ENCODE results near the gene MAF. TPM values are rescaled to one million over a fixed set of nuclear protein-coding genes. Genes with fewer than 3 reads are reported as not detected.

Gene MAF
- polyA plus RNA-seq, 1 experiment: 1.7 TPM

DNA sequence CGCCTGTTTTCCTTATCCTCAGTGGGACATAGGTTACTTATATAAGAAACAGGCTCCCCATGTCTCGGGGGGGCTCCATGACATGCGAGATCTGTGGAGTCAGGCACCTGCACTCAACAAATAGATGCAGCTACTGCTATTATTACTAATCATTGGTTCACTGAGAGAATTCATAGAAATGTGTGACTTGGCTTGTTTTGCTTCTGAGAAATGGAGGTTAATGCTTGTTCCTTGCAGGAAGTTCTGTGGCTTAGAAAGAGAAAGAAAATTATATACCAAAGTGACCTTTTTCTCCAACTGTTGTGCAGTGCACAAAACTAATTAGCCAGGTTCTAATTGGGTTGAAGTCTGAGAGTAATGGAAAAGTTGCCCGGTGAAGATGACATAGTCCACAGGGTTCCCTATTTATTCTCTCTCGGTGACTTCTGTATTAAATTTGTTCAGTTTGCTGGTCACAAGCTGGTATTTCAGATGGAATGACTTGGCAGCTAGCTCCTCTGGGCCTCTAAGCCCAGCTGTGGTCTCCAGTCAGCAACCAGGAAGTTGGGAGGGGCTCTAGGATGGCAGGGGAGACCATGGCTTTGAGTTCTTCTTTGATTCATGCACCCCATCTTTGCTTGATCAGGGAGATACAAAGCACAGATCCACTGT lies 17.6 kb upstream of the MAF start:
- Histone ChIP-seq H3K4me3 (ENCODE audit: low read depth, low read length) (no peak overlapping the region), H3K27me3 (ENCODE audit: control insufficient read depth, insufficient read depth, low read length) (no peaks in the 10 kb centered on the region), H3K36me3 (ENCODE audit: control insufficient read depth, insufficient read depth, low read length) (no peaks in the 10 kb centered on the region)
- ChIA-PET POLR2A (no interaction called here), CTCF (no interaction called here)
- DNase-seq (ENCODE audit: low read depth): no peak
- TF ChIP-seq CTCF (IDR thresholded peaks at IDR 0.05; ENCODE audit: insufficient read depth, low read depth, low read length): no peak

DNA sequence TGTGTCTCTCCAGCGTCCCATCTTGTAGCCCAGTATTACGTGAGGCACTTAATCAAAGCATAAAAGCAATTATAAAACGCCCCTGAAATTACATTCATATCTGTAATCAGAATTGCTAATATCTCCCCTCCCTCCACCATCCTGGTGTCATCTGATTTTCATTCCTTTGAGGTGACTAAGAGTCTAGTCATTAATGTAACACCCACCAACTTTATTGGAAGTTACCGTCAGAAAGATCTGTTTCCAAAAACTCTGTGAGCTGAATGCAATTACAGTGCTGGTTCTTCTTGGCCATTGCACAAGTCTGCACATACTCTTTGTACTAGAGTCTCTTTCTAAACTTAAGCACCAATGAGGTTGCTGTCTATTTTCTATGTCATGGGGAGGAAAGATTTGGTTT lies 12.5 kb upstream of the MAF start:
- Histone ChIP-seq H3K27me3 (ENCODE audit: control insufficient read depth, insufficient read depth, low read length) (peaks cover 4% of the 10 kb centered on the region), H3K4me3 (ENCODE audit: low read depth, low read length) (no peak overlapping the region), H3K36me3 (ENCODE audit: control insufficient read depth, insufficient read depth, low read length) (no peaks in the 10 kb centered on the region)
- no peak for TF ChIP-seq CTCF (IDR thresholded peaks at IDR 0.05; ENCODE audit: insufficient read depth, low read depth, low read length)
- ChIA-PET POLR2A (no interaction called here), CTCF (interaction anchor here (1.0 to 1.2 kb wide), 2 partner anchors 11 kb away, joined by 3 to 5 read pairs; no protein-coding TSS in a partner anchor)
- DNase-seq (ENCODE audit: low read depth): no peak

DNA sequence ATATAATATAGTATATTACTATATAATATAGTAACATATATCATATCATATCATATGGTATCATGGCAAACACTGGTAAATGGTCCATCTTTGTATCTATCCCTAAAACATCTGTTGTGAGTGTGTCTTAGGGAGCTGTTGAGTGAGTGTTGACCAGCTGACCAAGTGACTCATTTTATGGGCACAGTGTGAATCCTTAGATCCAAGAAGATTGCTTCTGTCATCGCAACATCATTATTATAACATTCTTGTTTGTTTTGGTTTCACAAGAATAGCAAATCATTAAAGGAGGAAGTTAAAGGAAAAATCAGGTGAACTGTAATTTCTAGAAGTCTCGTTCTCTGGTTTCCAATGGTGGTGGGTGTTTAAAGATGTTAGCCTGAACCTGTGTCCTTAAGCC lies 11.7 kb upstream of the MAF start:
- no peak for TF ChIP-seq CTCF (IDR thresholded peaks at IDR 0.05; ENCODE audit: insufficient read depth, low read depth, low read length)
- POLR2A ChIA-PET: no interaction called here
- no peak for DNase-seq (ENCODE audit: low read depth)

GRCh38 chr16:79610771-79611170 lies 10.2 kb upstream of the MAF start:
- Histone ChIP-seq H3K4me3 (ENCODE audit: low read depth, low read length) (no peak overlapping the region), H3K36me3 (ENCODE audit: control insufficient read depth, insufficient read depth, low read length) (no peaks in the 10 kb centered on the region), H3K27me3 (ENCODE audit: control insufficient read depth, insufficient read depth, low read length) (peaks cover 4% of the 10 kb centered on the region)
- POLR2A ChIA-PET: no interaction called here
- DNase-seq (ENCODE audit: low read depth): no peak
- TF ChIP-seq CTCF (IDR thresholded peaks at IDR 0.05; ENCODE audit: insufficient read depth, low read depth, low read length): no peak
- CTCF ChIA-PET: no interaction called here

More for the DNA sequence above, 11.7 kb upstream of the MAF start:
- CTCF ChIA-PET: interaction anchor here (1.2 kb wide), 1 partner anchor 10 kb away, joined by 3 read pairs; no protein-coding TSS in a partner anchor
- H3K36me3 ChIP-seq (ENCODE audit: control insufficient read depth, insufficient read depth, low read length): no peaks in the 10 kb centered on the region
- H3K4me3 ChIP-seq (ENCODE audit: low read depth, low read length): no peak overlapping the region
- H3K27me3 ChIP-seq (ENCODE audit: control insufficient read depth, insufficient read depth, low read length): peaks cover 4% of the 10 kb centered on the region

GRCh38 chr16:79609861-79610260 lies 9.3 kb upstream of the MAF start:
- POLR2A ChIA-PET: no interaction called here
- no peak for DNase-seq (ENCODE audit: low read depth)

More at GRCh38 chr16:79609861-79610260, 9.3 kb upstream of the MAF start:
- H3K36me3 ChIP-seq (ENCODE audit: control insufficient read depth, insufficient read depth, low read length): no peaks in the 10 kb centered on the region
- TF ChIP-seq CTCF (IDR thresholded peaks at IDR 0.05; ENCODE audit: insufficient read depth, low read depth, low read length): no peak
- no peak overlapping the region for H3K4me3 ChIP-seq (ENCODE audit: low read depth, low read length)
- CTCF ChIA-PET: interaction anchor here (0.8 kb wide), 1 partner anchor 22 kb away, joined by 4 read pairs; no protein-coding TSS in a partner anchor
- peaks cover 4% of the 10 kb centered on the region for H3K27me3 ChIP-seq (ENCODE audit: control insufficient read depth, insufficient read depth, low read length)

All from BJ (cell line).